OCI-LY7 (cell line): ENCODE results near the gene GSTM1. TPM values are rescaled to one million over a fixed set of nuclear protein-coding genes. Genes with fewer than 3 reads are reported as not detected.

ENCODE experiments used
- Bru-seq: library from RNA; stranded (reverse); fragments of 400-500 nt; gene quantifications from one replicate; lab custom pipeline; 2021; lab: Mats Ljungman, UMichigan
- BruChase-seq, 2 experiments: library from RNA; stranded (reverse); fragments of 400-500 nt; gene quantifications; one replicate each; lab custom pipeline; 2021; lab: Mats Ljungman, UMichigan
- BruUV-seq: library from RNA; stranded (reverse); fragments of 400-500 nt; replicated peaks from 2 replicates; lab custom pipeline; 2021; lab: Mats Ljungman, UMichigan
- CTCF ChIA-PET: fragments of 300-600 bp; sonication (Branson Sonifier 250); formaldehyde crosslinking; loops from one replicate; lab custom pipeline; 2022; ENCODE audit warnings: antibody characterized with exemption; ENCODE audit not compliant: unreplicated experiment; lab: Charles Lee
- POLR2A ChIA-PET: fragments of 300-600 bp; sonication (Branson Sonifier 250); formaldehyde crosslinking; loops from one replicate; lab custom pipeline; 2022; ENCODE audit warnings: antibody characterized with exemption; lab: Charles Lee
- DNase-seq: peaks from one replicate; pipeline ENCODE4 v3.0.0-alpha.2; 2015; ENCODE audit warnings: low spot score
- H2AFZ ChIP-seq: fragments of 200-600 bp; sonication (generic), shearing (Covaris generic); 2 replicates; pipeline ENCODE4 v1.6.1; 2014; ENCODE audit warnings: mild to moderate bottlenecking, antibody characterized with exemption, low read length, moderate library complexity
- H3K27ac ChIP-seq: fragments of 200-600 bp; sonication (generic); 2 replicates; pipeline ENCODE4 v1.5.1; 2014; ENCODE audit warnings: mixed run types, low read depth, mild to moderate bottlenecking, moderate library complexity, low read length, inconsistent platforms; ENCODE audit not compliant: poor library complexity, severe bottlenecking
- H3K36me3 ChIP-seq: fragments of 200-600 bp; sonication (generic); 2 replicates; pipeline ENCODE4 v1.6.1; 2014; ENCODE audit warnings: mild to moderate bottlenecking, antibody characterized with exemption, low read length, moderate library complexity, mixed read lengths; ENCODE audit not compliant: insufficient read depth
- H3K4me1 ChIP-seq: fragments of 200-600 bp; sonication (generic); 2 replicates; pipeline ENCODE4 v1.5.1; 2014; ENCODE audit warnings: mild to moderate bottlenecking, low read length; ENCODE audit not compliant: insufficient read depth, poor library complexity, severe bottlenecking
- H3K4me2 ChIP-seq: fragments of 200-600 bp; sonication (generic); 2 replicates; pipeline ENCODE4 v1.6.1; 2014; ENCODE audit warnings: mild to moderate bottlenecking, low read length
- H3K4me3 ChIP-seq: fragments of 200-600 bp; sonication (generic); 2 replicates; pipeline ENCODE4 v1.5.1; 2014; ENCODE audit warnings: mild to moderate bottlenecking, low read depth, low read length; ENCODE audit not compliant: poor library complexity, severe bottlenecking
- H3K79me2 ChIP-seq: fragments of 200-600 bp; sonication (generic); 2 replicates; pipeline ENCODE4 v1.6.1; 2016; ENCODE audit warnings: low read depth, mild to moderate bottlenecking, low read length, moderate library complexity, mixed read lengths; ENCODE audit not compliant: insufficient read depth
- H3K9me2 ChIP-seq: fragments of 200-600 bp; sonication (generic); 2 replicates; pipeline ENCODE4 v1.6.1; 2016; ENCODE audit warnings: mild to moderate bottlenecking, low read length, mixed read lengths; ENCODE audit not compliant: insufficient read depth
- H3K9me3 ChIP-seq: fragments of 200-600 bp; sonication (generic); 2 replicates; pipeline ENCODE4 v1.6.1; 2014; ENCODE audit warnings: mild to moderate bottlenecking, mixed run types, low read length, mixed read lengths
- H4K20me1 ChIP-seq: fragments of 200-600 bp; sonication (generic); 2 replicates; pipeline ENCODE4 v1.6.1; 2014; ENCODE audit warnings: mild to moderate bottlenecking, antibody characterized with exemption, low read length, moderate library complexity, mixed read lengths; ENCODE audit not compliant: insufficient read depth
- EZH2phosphoT487 ChIP-seq: fragments of 200-600 bp; sonication (generic); IDR thresholded peaks from 2 replicates; pipeline ENCODE4 v1.6.1; 2018; ENCODE audit warnings: low read depth, borderline replicate concordance, mild to moderate bottlenecking, mixed run types, antibody characterized with exemption, low read length, moderate library complexity, mixed read lengths
- intact Hi-C: fragments of 100-400 bp; cut with micrococcal nuclease; formaldehyde crosslinking; loops from one replicate; pipeline ENCODE4 v1.10.0; 2022; ENCODE audit not compliant: unreplicated experiment
- long read RNA-seq: library from polyadenylated mRNA; stranded (forward); transcript quantifications from one replicate; pipeline ENCODE4 v2.0.0, GENCODE V29; 2022
- total RNA-seq, 2 experiments: library from RNA; depleted of rRNA in 1 of 2; stranded (reverse); fragments of >200 nt in 1 of 2; shearing (Covaris generic) in 1 of 2; gene quantifications; 2 replicates each; pipeline ENCODE4 v1.2.3, GENCODE V29; 2014 to 2022
- TF ChIP-seq, protein P1 (sequence below): fragments of 200-600 bp; sonication (generic); conservative IDR thresholded peaks from 2 replicates; pipeline ENCODE4 v1.5.1; 2014; ENCODE audit warnings: mild to moderate bottlenecking, antibody characterized with exemption, low read length, moderate library complexity, mixed read lengths

Gene GSTM1
- total RNA-seq (2014; rRNA removed; shearing (Covaris generic)) (not detected in 2 replicates), total RNA-seq (2022) (not detected in 2 replicates), Bru-seq, nascent RNA (not detected), BruChase-seq, experiment 1, labeled RNA remaining after a 6-hour chase (not detected), BruChase-seq, experiment 2, labeled RNA remaining after a 2-hour chase (not detected)
- long read RNA-seq, result 0 reads

DNA sequence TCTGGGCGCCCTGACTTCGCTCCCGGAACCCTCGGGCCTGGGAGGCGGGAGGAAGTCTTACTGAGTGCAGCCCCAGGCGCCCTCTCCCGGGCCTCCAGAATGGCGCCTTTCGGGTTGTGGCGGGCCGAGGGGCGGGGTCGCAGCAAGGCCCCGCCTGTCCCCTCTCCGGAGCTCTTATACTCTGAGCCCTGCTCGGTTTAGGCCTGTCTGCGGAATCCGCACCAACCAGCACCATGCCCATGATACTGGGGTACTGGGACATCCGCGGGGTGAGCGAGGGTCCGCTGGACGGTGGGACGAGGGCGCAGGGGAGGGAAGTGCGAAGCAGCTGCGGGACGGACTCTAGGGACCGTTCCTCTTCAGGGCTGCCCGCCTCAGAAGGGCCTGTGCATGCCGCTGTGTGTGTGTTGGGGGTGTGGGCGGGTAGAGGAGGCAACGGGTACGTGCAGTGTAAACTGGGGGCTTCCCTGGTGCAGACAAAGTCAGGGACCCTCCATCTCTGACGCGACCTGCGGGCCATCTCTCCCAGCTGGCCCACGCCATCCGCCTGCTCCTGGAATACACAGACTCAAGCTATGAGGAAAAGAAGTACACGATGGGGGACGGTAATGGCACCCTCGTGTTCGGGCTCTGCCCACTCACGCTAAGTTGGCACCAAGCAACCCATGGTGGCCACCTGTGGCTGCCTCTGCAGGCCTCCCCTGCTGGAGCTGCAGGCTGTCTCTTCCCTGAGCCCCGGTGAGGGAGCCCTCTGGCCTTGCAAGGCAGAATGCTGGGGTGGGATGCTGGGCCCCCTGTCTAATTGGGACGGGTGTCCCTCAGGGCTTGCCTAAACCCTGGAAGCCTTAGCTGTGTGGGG lies at the start of gene GSTM1:
GSTM1 (plus strand) TSS at position 177 of the 859 bp plus-strand sequence; CDS start at position 234, 57 bp downstream.
- Histone ChIP-seq H3K9me3 (no peaks in the 10 kb centered on the region), H2AFZ (no peak within 1 kb of the TSS), H4K20me1 (no peaks in the 10 kb centered on the region), H3K4me3 (no peak within 1 kb of the TSS), H3K9me2 (no peaks in the 10 kb centered on the region), H3K36me3 (no peaks in the 10 kb centered on the region), H3K4me2 (no peak within 1 kb of the TSS), H3K4me1 (no peaks in the 10 kb centered on the region), H3K27ac (no peak within 1 kb of the TSS), H3K79me2 (no peaks in the 10 kb centered on the region)
- intact Hi-C loops, result no loop called here
- TF ChIP-seq, protein P1, sequence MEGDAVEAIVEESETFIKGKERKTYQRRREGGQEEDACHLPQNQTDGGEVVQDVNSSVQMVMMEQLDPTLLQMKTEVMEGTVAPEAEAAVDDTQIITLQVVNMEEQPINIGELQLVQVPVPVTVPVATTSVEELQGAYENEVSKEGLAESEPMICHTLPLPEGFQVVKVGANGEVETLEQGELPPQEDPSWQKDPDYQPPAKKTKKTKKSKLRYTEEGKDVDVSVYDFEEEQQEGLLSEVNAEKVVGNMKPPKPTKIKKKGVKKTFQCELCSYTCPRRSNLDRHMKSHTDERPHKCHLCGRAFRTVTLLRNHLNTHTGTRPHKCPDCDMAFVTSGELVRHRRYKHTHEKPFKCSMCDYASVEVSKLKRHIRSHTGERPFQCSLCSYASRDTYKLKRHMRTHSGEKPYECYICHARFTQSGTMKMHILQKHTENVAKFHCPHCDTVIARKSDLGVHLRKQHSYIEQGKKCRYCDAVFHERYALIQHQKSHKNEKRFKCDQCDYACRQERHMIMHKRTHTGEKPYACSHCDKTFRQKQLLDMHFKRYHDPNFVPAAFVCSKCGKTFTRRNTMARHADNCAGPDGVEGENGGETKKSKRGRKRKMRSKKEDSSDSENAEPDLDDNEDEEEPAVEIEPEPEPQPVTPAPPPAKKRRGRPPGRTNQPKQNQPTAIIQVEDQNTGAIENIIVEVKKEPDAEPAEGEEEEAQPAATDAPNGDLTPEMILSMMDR, result no peak
- TF ChIP-seq EZH2phosphoT487, result no peak
- DNase-seq, result no peak
- CTCF ChIA-PET, result no interaction called here
- POLR2A ChIA-PET, result no interaction called here
- no TSS peak for BruUV-seq

GRCh38 chr1:109639063-109639840 lies 48.4 kb upstream of the GSTM1 start:
- no TSS peak for BruUV-seq
- intact Hi-C loops, result no loop called here
- ChIA-PET POLR2A (interaction anchor here (0.7 to 2.0 kb wide), 7 partner anchors 13 to 120 kb away, joined by 3 to 8 read pairs (median 3); partner anchors contain the start of gene GPR61), CTCF (interaction anchor here (0.6 to 2.2 kb wide), 9 partner anchors 8 to 345 kb away, joined by 3 to 15 read pairs (median 7); partner anchors contain the start of gene AHCYL1)
- TF ChIP-seq, protein P1, result no peak
- TF ChIP-seq EZH2phosphoT487, result no peak
- Histone ChIP-seq H3K4me2 (no peak overlapping the region), H3K79me2 (no peaks in the 10 kb centered on the region), H3K9me3 (no peaks in the 10 kb centered on the region), H3K4me3 (no peak overlapping the region), H3K9me2 (no peaks in the 10 kb centered on the region), H3K4me1 (peaks cover 13% of the 10 kb centered on the region), H3K27ac (no peak overlapping the region), H2AFZ (no peak overlapping the region), H3K36me3 (no peaks in the 10 kb centered on the region), H4K20me1 (no peaks in the 10 kb centered on the region)
- no peak for DNase-seq
